GM19023 (cell line): ENCODE data around the gene PRRC2B.
"Not testable (repeated sequence)": the region's sequence is repeated elsewhere in the genome, so short reads cannot be mapped to it uniquely, and the experiment has no call there.

Experiments
- ATAC-seq: cut with Tn5 transposase; IDR thresholded peaks from one replicate; pipeline ENCODE4 v1.9.1; 2021; ENCODE audit warnings: mild to moderate bottlenecking, moderate library complexity; ENCODE audit not compliant: unreplicated experiment

The PRRC2B gene

GRCh38 chr9:131386281-131386680 is 7.6 kb upstream of the PRRC2B start:
- ATAC-seq = no peak

- ATAC-seq = no peak
These were observed 6.5 kb upstream of the PRRC2B start for GRCh38 chr9:131387394-131387793.

- no peak for ATAC-seq
These were observed 2.9 kb upstream of the PRRC2B start for GRCh38 chr9:131391020-131391419.

DNA sequence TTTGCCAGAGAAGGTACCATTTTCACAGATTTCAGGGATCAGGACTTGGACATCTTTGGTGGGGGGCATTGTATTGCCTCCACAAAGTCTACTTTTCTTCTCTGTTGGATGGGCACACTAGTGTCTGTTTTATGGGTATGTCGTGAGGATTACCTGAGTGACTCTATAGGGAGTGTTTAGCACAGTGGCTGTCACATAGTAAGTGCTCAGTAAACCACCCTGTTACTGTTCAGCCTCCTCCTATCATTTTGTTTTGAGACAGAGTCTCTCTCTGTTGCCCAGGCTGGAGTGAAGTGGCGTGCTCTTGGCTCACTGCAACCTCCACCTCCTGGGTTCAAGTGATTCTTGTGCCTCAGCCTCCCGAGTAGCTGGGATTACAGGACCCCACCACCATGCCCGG is 2.4 kb upstream of the PRRC2B start:
- ATAC-seq = no peak

DNA sequence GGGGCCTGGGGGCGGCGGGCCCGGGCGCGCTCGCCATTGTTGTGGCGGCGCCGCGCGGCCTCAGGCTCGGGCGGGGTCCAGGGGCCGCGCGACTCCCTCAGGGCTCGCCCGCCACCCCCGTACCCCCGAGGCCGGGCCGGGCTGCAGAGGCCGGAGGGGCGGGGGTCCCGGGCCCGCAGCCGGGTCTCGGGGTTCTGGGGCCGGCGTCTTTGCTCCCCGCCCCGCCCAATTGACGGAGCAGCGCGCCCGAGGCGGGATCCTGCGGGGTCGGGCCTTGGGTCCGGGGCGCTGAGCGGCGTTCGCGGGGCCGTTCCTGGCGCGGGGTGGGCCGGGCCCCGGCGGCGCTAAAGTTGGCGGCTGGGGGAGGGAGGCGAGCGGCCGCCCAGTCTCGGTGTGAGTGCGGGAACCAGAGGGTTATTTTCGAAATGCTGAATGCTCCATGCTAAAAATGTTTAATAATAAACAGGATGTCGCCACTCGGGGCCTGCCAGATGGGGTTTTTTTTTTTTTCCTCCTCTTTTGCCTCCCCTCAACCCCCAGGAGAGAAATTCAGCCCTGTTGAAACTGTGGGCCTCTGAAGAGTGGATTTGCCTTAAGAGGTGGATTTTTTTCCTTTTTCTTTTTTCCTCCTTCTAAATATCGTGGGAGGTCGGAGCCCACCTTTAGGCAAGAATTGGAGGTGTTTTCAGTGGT is 724 bp downstream of the PRRC2B start:
- ATAC-seq = peak; percentile 43

- ATAC-seq = no peak
These were observed 1.5 kb downstream of the PRRC2B start for GRCh38 chr9:131395157-131396098.

GRCh38 chr9:131396099-131396479 is 2.2 kb downstream of the PRRC2B start:
- ATAC-seq = not testable (repeated sequence)

- no peak for ATAC-seq
These were observed 2.7 kb downstream of the PRRC2B start for GRCh38 chr9:131396626-131397025.

- no peak for ATAC-seq
These were observed 3.4 kb downstream of the PRRC2B start for GRCh38 chr9:131397100-131397790.

GRCh38 chr9:131398204-131398603 is 4.3 kb downstream of the PRRC2B start:
- ATAC-seq = no peak

- ATAC-seq = no peak
These were observed 6.1 kb downstream of the PRRC2B start for GRCh38 chr9:131399972-131400371.

DNA sequence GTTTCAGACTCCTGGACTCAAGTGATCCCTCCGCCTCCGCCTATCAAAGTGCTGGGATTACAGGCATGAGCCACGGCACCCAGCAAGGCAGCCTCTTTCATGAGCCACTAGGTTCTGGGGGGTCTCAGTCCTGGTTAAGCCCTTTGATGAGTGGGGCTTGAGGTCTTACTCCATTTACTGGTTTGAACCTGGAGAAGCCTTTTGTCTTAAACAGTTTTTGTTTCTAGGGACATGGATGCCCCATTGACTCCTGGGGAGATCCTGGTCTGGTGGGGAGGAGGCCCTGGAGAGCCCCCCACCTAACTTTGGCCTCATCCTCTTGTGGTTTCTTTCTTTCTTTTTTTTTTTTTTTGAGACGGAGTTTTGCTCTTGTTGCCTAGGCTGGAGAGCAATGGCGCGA is 6.7 kb downstream of the PRRC2B start:
- no peak for ATAC-seq

- no peak for ATAC-seq
These were observed 8.2 kb downstream of the PRRC2B start for GRCh38 chr9:131402073-131402472.

- no peak for ATAC-seq
These were observed 9.0 kb downstream of the PRRC2B start for GRCh38 chr9:131402738-131403492.

GRCh38 chr9:131403493-131403773 is 9.5 kb downstream of the PRRC2B start:
- no peak for ATAC-seq

DNA sequence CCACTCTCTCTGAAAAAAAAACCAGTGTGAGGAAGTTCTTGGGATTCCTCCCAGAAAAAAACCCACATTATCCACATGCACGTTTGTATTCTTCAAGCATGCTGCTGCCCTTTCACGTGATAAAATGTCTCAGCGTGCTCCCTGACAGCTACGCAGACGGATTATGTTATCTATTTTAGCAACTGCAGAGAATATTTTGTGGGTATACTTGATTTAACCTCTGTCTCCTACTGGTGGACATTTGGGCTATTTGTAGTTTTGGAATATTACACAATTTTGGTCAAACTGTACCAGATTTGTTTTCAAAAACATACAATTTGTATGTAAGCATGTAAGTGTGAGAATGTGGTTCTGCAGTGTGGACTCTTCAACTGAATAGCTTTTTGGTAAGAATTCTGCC is 10.7 kb downstream of the PRRC2B start:
- ATAC-seq = no peak

DNA sequence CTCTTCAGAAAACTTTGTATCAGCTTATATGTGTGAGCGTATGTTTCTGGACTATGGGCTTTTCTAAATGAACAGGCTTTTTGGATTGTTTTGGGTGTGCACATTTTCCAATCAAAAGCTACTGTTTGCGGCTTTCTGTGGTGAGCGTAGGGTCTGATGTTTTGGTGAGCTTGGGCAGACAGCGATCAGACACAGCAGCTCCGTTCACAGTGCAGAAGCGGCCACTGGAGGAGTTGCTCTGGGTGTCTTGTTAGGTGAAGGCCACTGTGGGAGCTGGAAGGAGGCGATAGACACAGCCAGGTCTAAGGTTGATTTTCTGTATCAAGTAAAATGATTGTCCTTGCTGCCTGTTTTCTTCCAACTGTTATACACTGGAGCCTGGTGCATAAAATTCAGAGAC is 11.1 kb downstream of the PRRC2B start:
- no peak for ATAC-seq

GRCh38 chr9:131405428-131405827 is 11.5 kb downstream of the PRRC2B start:
- no peak for ATAC-seq

- ATAC-seq = no peak
These were observed 12.1 kb downstream of the PRRC2B start for GRCh38 chr9:131405858-131406537.
